ENCODE data around the gene S100B. TPM values are rescaled to one million over a fixed set of nuclear protein-coding genes. Genes with fewer than 3 reads are reported as not detected.

The S100B gene
- total RNA-seq, 1 experiment from 2014 or later = not detected

DNA sequence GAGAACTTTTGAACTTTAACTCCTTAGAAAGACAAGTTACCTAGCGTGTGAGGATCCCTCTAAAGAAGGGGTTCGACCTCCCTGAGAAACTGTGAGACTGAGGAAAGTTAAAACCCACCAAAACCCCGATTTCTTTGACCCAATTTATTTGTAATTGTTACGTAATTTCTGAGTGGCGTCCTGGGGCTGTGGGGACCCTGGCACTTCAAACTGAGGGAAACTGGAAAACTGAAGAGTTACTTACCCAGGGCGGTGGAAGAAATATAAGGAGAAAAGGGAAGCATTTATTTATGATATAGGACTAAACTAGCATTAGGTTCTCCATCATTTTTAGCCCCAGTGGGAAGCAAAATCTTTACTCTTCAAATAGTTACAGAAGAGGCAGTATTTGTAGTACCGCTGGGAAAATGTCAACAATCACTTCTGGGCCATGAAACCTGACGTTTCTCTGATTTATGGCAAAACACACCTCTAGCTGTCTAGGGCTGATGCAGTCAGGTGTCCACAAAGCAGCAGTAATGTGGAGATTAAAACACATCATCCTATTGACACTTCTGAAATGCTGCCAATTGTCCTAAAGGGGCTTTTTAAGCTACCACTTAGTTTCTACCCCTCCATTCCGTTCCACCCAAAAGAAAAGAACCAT is 430 bp downstream of the S100B start:
- RAD21 ChIA-PET (ENCODE audit: low non-redundant PET in 1 of 2, low total read pairs in 2 of 2, uncharacterized antibody in 2 of 2, unreplicated experiment in 2 of 2) = no interaction called here
- H3K27ac ChIP-seq (ENCODE audit: low read depth, low read length) = no peak overlapping the region
- POLR2A ChIA-PET = no interaction called here

More for the DNA sequence above, 430 bp downstream of the S100B start:
- Histone ChIP-seq H3K9ac (ENCODE audit: low read length) (no peak overlapping the region), H2AFZ (ENCODE audit: low read depth, low read length, poor library complexity, severe bottlenecking) (no peak overlapping the region), H3K9me3 (ENCODE audit: control insufficient read depth in 1 of 2, insufficient read depth in 1 of 2, low read depth in 1 of 2, low read length in 2 of 2) (no peaks in the 10 kb centered on the region), H3K4me2 (ENCODE audit: low read length) (no peak overlapping the region), H3K4me3 (replicated peaks in 1 of 2; ENCODE audit: low read depth in 1 of 2, low read length in 2 of 2) (no peak overlapping the region), H4K20me1 (ENCODE audit: insufficient read depth) (no peaks in the 10 kb centered on the region), H3K79me2 (ENCODE audit: insufficient read depth, low read length) (no peaks in the 10 kb centered on the region), H3K36me3 (ENCODE audit: control insufficient read depth in 1 of 2, insufficient read depth in 2 of 2, low read length in 2 of 2) (no peaks in the 10 kb centered on the region), H3K27me3 (ENCODE audit: insufficient read depth, low read length) (0 out of 2 replicates have a peak, but pooled peaks cover 6% of the 10 kb centered on the region), H3K4me1 (ENCODE audit: control insufficient read depth in 1 of 2, insufficient read depth in 2 of 2, low read length in 2 of 2) (no peaks in the 10 kb centered on the region), H3K9me2 (ENCODE audit: insufficient read depth) (no peaks in the 10 kb centered on the region)
- intact Hi-C loops (cut with micrococcal nuclease) = no loop called here
- ATAC-seq = no peak
- BruUV-seq (replicated peaks) = no TSS peak
- TF ChIP-seq CEBPB (IDR thresholded peaks at IDR 0.05; ENCODE audit: low read depth) (no peak), ELF1 (IDR thresholded peaks at IDR 0.05; ENCODE audit: borderline replicate concordance, low read depth) (no peak), RAD21 (IDR thresholded peaks at IDR 0.05; ENCODE audit: low read depth) (no peak), CBX3 (IDR thresholded peaks at IDR 0.05; ENCODE audit: low read depth) (no peak), EGR1 (IDR thresholded peaks at IDR 0.05; ENCODE audit: low read depth) (no peak), POLR2AphosphoS5 (IDR thresholded peaks at IDR 0.05; ENCODE audit: low read depth, low read length) (no peak), SP1 (IDR thresholded peaks at IDR 0.05; ENCODE audit: low read depth) (no peak), YY1 (IDR thresholded peaks at IDR 0.05; ENCODE audit: extremely low read depth, insufficient replicate concordance, low read depth, low read length) (no peak), SRF (IDR thresholded peaks at IDR 0.05; ENCODE audit: low read depth) (no peak), TCF7L2 (IDR thresholded peaks at IDR 0.05; ENCODE audit: borderline replicate concordance, extremely low read depth, insufficient read depth, insufficient read length) (no peak), EZH2 (IDR thresholded peaks at IDR 0.05) (no peak)
- TF ChIP-seq, protein P1, sequence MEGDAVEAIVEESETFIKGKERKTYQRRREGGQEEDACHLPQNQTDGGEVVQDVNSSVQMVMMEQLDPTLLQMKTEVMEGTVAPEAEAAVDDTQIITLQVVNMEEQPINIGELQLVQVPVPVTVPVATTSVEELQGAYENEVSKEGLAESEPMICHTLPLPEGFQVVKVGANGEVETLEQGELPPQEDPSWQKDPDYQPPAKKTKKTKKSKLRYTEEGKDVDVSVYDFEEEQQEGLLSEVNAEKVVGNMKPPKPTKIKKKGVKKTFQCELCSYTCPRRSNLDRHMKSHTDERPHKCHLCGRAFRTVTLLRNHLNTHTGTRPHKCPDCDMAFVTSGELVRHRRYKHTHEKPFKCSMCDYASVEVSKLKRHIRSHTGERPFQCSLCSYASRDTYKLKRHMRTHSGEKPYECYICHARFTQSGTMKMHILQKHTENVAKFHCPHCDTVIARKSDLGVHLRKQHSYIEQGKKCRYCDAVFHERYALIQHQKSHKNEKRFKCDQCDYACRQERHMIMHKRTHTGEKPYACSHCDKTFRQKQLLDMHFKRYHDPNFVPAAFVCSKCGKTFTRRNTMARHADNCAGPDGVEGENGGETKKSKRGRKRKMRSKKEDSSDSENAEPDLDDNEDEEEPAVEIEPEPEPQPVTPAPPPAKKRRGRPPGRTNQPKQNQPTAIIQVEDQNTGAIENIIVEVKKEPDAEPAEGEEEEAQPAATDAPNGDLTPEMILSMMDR (IDR thresholded peaks at IDR 0.05 in 2 of 3, conservative IDR thresholded peaks at IDR 0.05 in 1 of 3; ENCODE audit: borderline replicate concordance in 1 of 3, insufficient read depth in 1 of 3, low read depth in 2 of 3, low read length in 2 of 3) = no peak
- TF ChIP-seq, protein P2, sequence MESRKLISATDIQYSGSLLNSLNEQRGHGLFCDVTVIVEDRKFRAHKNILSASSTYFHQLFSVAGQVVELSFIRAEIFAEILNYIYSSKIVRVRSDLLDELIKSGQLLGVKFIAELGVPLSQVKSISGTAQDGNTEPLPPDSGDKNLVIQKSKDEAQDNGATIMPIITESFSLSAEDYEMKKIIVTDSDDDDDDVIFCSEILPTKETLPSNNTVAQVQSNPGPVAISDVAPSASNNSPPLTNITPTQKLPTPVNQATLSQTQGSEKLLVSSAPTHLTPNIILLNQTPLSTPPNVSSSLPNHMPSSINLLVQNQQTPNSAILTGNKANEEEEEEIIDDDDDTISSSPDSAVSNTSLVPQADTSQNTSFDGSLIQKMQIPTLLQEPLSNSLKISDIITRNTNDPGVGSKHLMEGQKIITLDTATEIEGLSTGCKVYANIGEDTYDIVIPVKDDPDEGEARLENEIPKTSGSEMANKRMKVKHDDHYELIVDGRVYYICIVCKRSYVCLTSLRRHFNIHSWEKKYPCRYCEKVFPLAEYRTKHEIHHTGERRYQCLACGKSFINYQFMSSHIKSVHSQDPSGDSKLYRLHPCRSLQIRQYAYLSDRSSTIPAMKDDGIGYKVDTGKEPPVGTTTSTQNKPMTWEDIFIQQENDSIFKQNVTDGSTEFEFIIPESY (IDR thresholded peaks at IDR 0.05; ENCODE audit: extremely low read depth, insufficient replicate concordance, low read length) = no peak
- CTCF ChIA-PET = no interaction called here
- no peak for DNase-seq (ENCODE audit: low read depth, low spot score)
